GM13977 (cell line): Measurements from ENCODE around the gene DDIAS.

Experiments used
- DNase-seq: peaks from one replicate; pipeline ENCODE4 v3.0.0; 2012; ENCODE audit warnings: low spot score
- CTCF ChIP-seq: IDR thresholded peaks from 2 replicates; pipeline ENCODE4 v1.5.1; 2012; ENCODE audit warnings: mild to moderate bottlenecking, control low read depth; ENCODE audit not compliant: insufficient read depth; ENCODE audit errors: extremely low read depth, missing control alignments
- in situ Hi-C: fragments of 300-500 bp; cut with MboI; formaldehyde crosslinking; loops from one replicate; pipeline ENCODE4 v1.12.0; 2022; ENCODE audit warnings: low sequenced_read_pairs, low pct_unique_long_range_greater_than_20kb, mixed read lengths, inconsistent platforms; ENCODE audit not compliant: unreplicated experiment

Gene DDIAS

GRCh38 chr11:82976786-82977185 is 75.2 kb downstream of the DDIAS start:
- TF ChIP-seq CTCF: no peak

GRCh38 chr11:82978422-82979099 is 77.0 kb downstream of the DDIAS start:
- in situ Hi-C loops: no loop called here
- DNase-seq: peak; percentile 25
- TF ChIP-seq CTCF: no peak

More at GRCh38 chr11:82976786-82977185, 75.2 kb downstream of the DDIAS start:
- no peak for DNase-seq
- in situ Hi-C loops: no loop called here

GRCh38 chr11:82979824-82980223 is 78.3 kb downstream of the DDIAS start:
- no peak for TF ChIP-seq CTCF
- in situ Hi-C loops: no loop called here
- DNase-seq: no peak

- in situ Hi-C loops: no loop called here
- no peak for DNase-seq
- TF ChIP-seq CTCF: no peak
Measured at GRCh38 chr11:82980292-82980691, 78.8 kb downstream of the DDIAS start.

- TF ChIP-seq CTCF: no peak
- no peak for DNase-seq
- in situ Hi-C loops: no loop called here
Measured at GRCh38 chr11:82980947-82981346, 79.4 kb downstream of the DDIAS start.

- DNase-seq: no peak
- in situ Hi-C loops: no loop called here
- TF ChIP-seq CTCF: no peak
Measured at GRCh38 chr11:82981852-82982251, 80.3 kb downstream of the DDIAS start.
